Measurements from ENCODE around the gene MVP.
A peak's percentile ranks its signal among the peaks of the same experiment; 100 is the strongest.

MVP gene

DNA sequence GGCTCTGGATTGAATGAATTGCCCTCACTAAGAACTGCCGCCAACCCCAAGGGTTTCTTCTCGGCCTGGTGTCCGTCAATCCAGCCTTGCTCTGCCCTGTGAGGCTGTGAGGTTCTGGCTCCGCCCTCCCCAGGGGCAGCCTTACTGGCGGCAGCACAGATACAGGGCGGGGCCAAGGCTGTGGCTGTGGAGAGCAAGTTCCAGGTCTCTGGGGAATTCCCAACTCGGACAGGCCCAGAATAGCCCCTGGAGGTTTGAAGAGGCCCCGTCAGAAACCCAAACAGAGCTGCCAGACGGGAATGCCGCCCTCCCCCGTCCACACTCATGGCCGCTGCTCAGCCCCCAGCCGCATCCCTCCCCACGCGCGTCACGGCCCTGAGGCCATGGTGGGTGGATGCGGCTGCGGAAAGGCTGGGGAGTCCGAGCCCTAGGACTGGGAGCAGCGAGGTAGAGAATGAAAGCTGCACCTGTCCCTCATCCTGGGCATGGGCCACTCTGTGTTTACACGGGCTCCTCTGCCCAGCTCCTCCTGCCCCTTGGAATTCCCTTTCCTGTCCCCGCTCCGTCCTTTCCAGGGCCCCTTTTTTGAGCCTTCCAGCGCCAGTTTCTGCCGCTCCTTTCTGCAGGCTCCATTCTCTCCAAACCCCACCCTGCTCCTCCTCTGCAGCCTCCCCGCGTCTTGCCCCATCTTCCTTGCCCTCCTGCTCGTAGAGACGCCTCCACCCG is 8.9 kb upstream of the MVP start:
- Histone ChIP-seq H3K27me3 (ENCODE audit: control insufficient read depth, insufficient read depth, low read length) (no peaks in the 10 kb centered on the region), H3K9ac (ENCODE audit: low read depth, low read length) (no peak overlapping the region), H3K36me3 (ENCODE audit: control insufficient read depth, insufficient read depth, low read length) (peaks cover 24% of the 10 kb centered on the region), H3K27ac (ENCODE audit: low read depth, low read length) (peak overlapping the region; percentile 93), H3K9me3 (ENCODE audit: control insufficient read depth, insufficient read depth, low read length) (no peaks in the 10 kb centered on the region), H3K4me3 (ENCODE audit: low read depth, low read length) (peak overlapping the region; percentile 77), H3K4me1 (ENCODE audit: control insufficient read depth, insufficient read depth, low read length) (peaks cover 47% of the 10 kb centered on the region)

DNA sequence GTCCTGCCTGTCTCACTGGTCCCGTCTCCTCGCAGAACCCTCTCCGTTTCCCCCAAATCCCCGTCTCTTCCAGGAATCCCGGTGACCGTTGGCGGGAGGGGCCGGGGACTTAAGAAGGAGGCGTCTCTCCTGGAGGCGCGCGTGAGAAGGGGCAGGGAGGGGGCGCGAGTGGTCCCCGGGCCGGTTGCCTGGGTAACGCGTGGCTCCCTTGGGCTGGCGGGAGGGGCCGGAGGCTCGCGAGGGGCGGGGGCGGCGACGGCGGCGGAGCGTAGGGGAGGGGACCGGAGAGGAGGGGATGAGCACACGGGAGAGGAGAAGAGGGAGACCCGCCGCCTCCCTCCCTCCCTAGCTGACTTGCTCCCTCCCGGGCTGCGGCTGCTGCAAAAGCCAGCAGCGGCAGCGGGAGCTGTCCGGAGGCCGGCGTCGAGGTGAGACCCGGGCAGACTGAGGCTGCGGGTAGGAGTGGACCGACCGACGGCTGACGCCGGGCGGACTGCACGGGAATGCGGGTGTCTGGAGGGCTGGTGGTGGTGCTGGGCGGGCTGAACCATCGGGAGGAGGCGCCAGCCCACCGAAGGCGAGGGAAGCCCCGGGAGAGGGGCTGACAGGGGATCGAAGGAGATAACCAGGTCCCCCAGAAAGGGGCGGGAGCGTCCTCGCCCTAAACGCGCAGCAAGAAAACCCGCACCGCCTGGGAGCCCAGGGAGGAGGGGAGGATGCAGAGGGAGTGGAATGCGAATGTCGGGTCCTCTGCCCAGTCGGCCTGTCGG is 8.2 kb upstream of the MVP start, which contains the start of gene PRRT2:
TSS of gene PRRT2 (plus strand) at position 298 of the 770 bp plus-strand sequence. CDS start 862 bp downstream, outside the sequence.
- Histone ChIP-seq H3K9ac (ENCODE audit: low read depth, low read length) (no peak within 1 kb of the TSS), H3K9me3 (ENCODE audit: control insufficient read depth, insufficient read depth, low read length) (no peaks in the 10 kb centered on the region), H3K36me3 (ENCODE audit: control insufficient read depth, insufficient read depth, low read length) (peaks cover 24% of the 10 kb centered on the region), H3K27me3 (ENCODE audit: control insufficient read depth, insufficient read depth, low read length) (no peaks in the 10 kb centered on the region), H3K27ac (ENCODE audit: low read depth, low read length) (peak within 1 kb of the TSS; percentile 93), H3K4me3 (ENCODE audit: low read depth, low read length) (peak within 1 kb of the TSS; percentile 77), H3K4me1 (ENCODE audit: control insufficient read depth, insufficient read depth, low read length) (peaks cover 47% of the 10 kb centered on the region)

DNA sequence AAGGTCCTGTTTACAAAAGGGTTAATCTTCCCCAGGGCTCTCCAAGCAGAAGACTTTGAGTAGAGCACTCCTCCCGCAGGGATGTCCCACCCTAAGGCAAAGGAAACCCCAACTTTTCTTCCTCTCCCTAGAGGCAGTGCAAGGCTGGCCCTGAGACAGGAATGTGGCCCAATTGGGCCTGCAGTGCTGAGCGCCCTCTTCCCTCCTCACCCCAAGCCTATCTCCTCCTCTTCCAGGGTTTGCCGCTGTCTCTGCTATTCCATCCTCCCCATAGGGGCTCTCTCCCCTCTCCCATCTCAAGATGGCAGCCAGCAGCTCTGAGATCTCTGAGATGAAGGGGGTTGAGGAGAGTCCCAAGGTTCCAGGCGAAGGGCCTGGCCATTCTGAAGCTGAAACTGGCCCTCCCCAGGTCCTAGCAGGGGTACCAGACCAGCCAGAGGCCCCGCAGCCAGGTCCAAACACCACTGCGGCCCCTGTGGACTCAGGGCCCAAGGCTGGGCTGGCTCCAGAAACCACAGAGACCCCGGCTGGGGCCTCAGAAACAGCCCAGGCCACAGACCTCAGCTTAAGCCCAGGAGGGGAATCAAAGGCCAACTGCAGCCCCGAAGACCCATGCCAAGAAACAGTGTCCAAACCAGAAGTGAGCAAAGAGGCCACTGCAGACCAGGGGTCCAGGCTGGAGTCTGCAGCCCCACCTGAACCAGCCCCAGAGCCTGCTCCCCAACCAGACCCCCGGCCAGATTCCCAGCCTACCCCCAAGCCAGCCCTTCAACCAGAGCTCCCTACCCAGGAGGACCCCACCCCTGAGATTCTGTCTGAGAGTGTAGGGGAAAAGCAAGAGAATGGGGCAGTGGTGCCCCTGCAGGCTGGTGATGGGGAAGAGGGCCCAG is 7.3 kb upstream of the MVP start:
- Histone ChIP-seq H3K4me1 (ENCODE audit: control insufficient read depth, insufficient read depth, low read length) (peaks cover 47% of the 10 kb centered on the region), H3K36me3 (ENCODE audit: control insufficient read depth, insufficient read depth, low read length) (peaks cover 26% of the 10 kb centered on the region), H3K27me3 (ENCODE audit: control insufficient read depth, insufficient read depth, low read length) (no peaks in the 10 kb centered on the region), H3K9me3 (ENCODE audit: control insufficient read depth, insufficient read depth, low read length) (no peaks in the 10 kb centered on the region), H3K4me3 (ENCODE audit: low read depth, low read length) (peak overlapping the region; percentile 77), H3K9ac (ENCODE audit: low read depth, low read length) (no peak overlapping the region), H3K27ac (ENCODE audit: low read depth, low read length) (peak overlapping the region; percentile 1)

DNA sequence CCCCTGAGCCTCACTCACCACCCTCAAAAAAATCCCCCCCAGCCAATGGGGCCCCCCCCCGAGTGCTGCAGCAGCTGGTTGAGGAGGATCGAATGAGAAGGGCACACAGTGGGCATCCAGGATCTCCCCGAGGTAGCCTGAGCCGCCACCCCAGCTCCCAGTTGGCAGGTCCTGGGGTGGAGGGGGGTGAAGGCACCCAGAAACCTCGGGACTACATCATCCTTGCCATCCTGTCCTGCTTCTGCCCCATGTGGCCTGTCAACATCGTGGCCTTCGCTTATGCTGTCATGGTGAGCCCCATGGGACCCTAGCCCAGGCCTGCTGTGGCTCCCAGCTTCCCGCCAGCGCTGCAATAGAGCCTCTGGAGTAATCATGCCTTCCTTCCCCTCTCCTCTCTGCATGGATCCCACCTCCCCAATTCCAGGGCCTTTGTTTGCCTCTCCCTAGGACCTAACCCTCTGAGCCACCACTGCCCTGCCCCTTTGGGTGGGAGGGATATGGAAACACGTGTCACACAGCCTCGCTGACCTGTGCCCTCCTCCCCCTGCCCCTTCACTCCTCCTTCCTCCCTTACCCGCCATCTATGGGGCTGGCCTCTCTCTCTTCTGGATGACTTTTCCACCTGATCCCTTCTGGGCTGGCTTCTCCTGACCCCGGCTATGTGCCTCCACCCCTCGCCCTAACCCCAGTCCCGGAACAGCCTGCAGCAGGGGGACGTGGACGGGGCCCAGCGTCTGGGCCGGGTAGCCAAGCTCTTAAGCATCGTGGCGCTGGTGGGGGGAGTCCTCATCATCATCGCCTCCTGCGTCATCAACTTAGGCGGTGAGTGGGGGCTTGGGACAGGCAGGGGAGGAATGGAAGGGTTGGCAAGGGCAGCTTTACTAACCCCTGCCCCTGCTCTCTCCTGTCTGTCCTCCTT is 6.4 kb upstream of the MVP start:
- peak overlapping the region; percentile 89; the same call in 1 of the 2 replicates for H3K4me3 ChIP-seq (ENCODE audit: low read depth, low read length)
- peaks cover 26% of the 10 kb centered on the region for H3K36me3 ChIP-seq (ENCODE audit: control insufficient read depth, insufficient read depth, low read length)
- no peaks in the 10 kb centered on the region for H3K27me3 ChIP-seq (ENCODE audit: control insufficient read depth, insufficient read depth, low read length)
- H3K9ac ChIP-seq (ENCODE audit: low read depth, low read length), result no peak overlapping the region
- H3K27ac ChIP-seq (ENCODE audit: low read depth, low read length), result peak overlapping the region; percentile 65
- peaks cover 39% of the 10 kb centered on the region for H3K4me1 ChIP-seq (ENCODE audit: control insufficient read depth, insufficient read depth, low read length)
- no peaks in the 10 kb centered on the region for H3K9me3 ChIP-seq (ENCODE audit: control insufficient read depth, insufficient read depth, low read length)

DNA sequence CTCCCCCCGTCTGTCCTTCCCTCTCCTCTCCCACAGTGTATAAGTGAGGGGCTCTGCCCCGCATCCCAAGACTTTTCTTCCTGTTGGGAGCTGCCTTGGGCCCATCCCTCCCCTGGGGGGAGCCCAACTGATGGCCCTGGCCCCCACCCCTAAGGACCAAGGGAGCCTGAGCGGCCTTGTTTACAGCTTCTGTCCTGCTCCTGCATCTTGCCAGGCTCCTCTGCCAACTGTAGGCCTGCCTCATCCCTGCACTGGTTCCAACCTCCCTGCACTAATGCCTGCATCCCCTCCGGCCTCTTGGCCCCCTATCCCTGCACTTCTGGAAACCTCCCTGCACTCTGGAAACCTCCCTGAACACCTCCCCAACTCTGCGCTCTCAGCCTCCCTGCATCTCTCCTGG is 5.7 kb upstream of the MVP start:
- H3K4me1 ChIP-seq (ENCODE audit: control insufficient read depth, insufficient read depth, low read length), result peaks cover 36% of the 10 kb centered on the region
- H3K27ac ChIP-seq (ENCODE audit: low read depth, low read length), result peak overlapping the region; percentile 65
- H3K4me3 ChIP-seq (ENCODE audit: low read depth, low read length), result peak overlapping the region; percentile 89; the same call in 1 of the 2 replicates

DNA sequence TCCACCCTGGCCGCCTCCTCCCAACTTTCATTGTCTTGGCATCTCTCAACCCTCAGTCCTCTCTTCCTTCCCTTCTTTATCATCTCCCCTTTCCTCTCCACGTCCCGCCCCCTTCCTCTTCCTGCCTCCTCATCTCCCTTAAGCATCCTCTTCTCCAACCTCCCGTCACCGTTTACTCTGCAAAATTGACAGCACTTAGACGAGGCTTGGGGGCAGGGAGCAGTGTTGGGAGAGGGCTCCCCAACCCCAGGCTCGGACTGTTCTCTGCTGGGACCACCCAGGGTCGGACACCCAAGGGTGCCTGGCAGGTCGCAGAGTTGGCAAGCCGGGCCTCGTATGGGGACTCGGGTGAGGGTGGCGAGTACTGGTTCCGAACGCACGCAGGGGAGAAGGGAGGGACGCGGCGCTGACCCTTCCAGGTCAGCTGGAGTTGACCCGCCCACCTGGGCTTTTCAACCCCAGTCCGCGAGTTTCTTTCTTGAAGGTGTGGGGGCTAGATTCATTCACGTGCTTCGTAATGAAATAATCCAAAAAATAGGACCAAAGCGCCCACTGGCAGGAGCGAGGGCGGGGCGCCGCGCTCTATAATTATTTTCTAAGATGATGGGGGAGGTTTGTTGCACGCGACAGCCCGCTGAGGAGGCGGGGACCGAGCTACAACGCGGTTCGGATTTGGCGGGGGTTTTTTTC is 5.1 kb upstream of the MVP start:
- peaks cover 31% of the 10 kb centered on the region for H3K4me1 ChIP-seq (ENCODE audit: control insufficient read depth, insufficient read depth, low read length)
- H3K27ac ChIP-seq (ENCODE audit: low read depth, low read length), result peak overlapping the region; percentile 92
- peak overlapping the region; percentile 89 for H3K4me3 ChIP-seq (ENCODE audit: low read depth, low read length)
- H3K9ac ChIP-seq (ENCODE audit: low read depth, low read length), result no peak overlapping the region
- H3K36me3 ChIP-seq (ENCODE audit: control insufficient read depth, insufficient read depth, low read length), result peaks cover 27% of the 10 kb centered on the region
- no peaks in the 10 kb centered on the region for H3K9me3 ChIP-seq (ENCODE audit: control insufficient read depth, insufficient read depth, low read length)
- no peaks in the 10 kb centered on the region for H3K27me3 ChIP-seq (ENCODE audit: control insufficient read depth, insufficient read depth, low read length)

More for the DNA sequence above, 5.7 kb upstream of the MVP start:
- Histone ChIP-seq H3K9me3 (ENCODE audit: control insufficient read depth, insufficient read depth, low read length) (no peaks in the 10 kb centered on the region), H3K36me3 (ENCODE audit: control insufficient read depth, insufficient read depth, low read length) (peaks cover 27% of the 10 kb centered on the region), H3K27me3 (ENCODE audit: control insufficient read depth, insufficient read depth, low read length) (no peaks in the 10 kb centered on the region), H3K9ac (ENCODE audit: low read depth, low read length) (no peak overlapping the region)

DNA sequence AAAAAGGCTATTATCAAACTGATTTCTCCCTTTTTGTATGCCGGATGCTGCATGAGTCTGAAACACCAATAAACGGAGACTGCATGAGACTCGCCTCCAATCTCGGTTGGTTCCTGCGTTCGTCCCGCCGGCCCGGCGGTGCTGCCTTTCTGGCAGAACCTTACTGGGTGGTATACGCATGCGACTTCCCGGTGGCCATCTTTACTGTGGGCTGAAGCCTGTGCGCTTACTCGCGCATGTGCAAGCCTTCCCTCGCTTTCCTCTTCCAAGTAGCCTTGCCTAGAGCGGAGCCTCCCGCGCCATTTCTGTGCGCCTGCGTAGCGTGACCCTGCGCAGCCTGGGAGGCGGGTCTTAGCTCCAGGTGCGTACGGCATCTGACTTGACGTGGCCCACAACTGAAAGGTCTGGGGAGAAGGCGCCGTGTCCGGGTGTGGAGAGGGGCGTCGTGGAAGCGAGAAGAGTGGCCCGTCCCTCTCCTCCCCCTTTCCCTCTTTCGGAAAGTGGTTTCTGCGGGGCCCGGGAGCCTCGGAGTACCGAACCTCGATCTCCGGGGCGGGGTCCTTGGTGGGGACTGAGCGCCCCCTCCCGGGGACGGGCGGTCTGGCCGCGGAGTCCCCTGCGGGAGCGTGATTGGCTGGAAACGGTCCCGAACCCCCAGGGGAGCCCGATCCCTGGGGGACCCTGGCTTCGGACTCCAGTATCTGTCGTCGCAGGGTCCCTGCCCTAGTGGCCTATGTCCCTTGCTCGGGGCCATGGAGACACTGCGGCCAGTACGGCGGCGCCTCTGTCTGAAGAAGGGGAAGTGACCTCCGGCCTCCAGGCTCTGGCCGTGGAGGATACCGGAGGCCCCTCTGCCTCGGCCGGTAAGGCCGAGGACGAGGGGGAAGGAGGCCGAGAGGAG is 4.2 kb upstream of the MVP start, which contains the start of gene PAGR1:
TSS of gene PAGR1 (plus strand) at position 360 of the 901 bp plus-strand sequence. CDS start at position 734, 374 bp downstream.
- H3K4me3 ChIP-seq (ENCODE audit: low read depth, low read length), result peak within 1 kb of the TSS; percentile 89
- peaks cover 32% of the 10 kb centered on the region for H3K36me3 ChIP-seq (ENCODE audit: control insufficient read depth, insufficient read depth, low read length)
- peak within 1 kb of the TSS; percentile 78 for H3K9ac ChIP-seq (ENCODE audit: low read depth, low read length)
- H3K27ac ChIP-seq (ENCODE audit: low read depth, low read length), result peak within 1 kb of the TSS; percentile 92
- peaks cover 22% of the 10 kb centered on the region for H3K4me1 ChIP-seq (ENCODE audit: control insufficient read depth, insufficient read depth, low read length)
- H3K9me3 ChIP-seq (ENCODE audit: control insufficient read depth, insufficient read depth, low read length), result no peaks in the 10 kb centered on the region
- no peaks in the 10 kb centered on the region for H3K27me3 ChIP-seq (ENCODE audit: control insufficient read depth, insufficient read depth, low read length)

DNA sequence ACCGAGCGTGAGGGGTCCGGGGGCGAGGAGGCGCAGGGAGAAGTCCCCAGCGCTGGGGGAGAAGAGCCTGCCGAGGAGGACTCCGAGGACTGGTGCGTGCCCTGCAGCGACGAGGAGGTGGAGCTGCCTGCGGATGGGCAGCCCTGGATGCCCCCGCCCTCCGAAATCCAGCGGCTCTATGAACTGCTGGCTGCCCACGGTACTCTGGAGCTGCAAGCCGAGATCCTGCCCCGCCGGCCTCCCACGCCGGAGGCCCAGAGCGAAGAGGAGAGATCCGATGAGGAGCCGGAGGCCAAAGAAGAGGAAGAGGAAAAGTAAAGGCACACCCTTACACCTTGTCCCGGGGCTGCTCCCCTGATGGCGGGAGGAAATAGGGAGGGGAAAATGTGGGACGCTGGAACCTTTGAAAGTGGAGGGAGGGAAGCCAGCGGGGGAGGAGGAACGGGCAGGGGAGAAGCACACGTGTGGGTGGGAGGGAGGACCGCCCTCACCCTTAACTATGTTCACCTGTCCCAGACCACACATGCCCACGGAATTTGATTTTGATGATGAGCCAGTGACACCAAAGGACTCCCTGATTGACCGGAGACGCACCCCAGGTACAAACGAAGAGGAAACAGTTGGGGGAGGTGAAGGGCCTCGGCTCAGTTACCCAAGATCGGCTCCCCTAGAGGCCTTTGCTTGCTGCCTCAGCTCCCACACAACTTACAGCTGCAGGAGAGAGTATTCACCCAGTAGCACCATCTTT is 3.4 kb upstream of the MVP start:
- Histone ChIP-seq H3K4me1 (ENCODE audit: control insufficient read depth, insufficient read depth, low read length) (peaks cover 22% of the 10 kb centered on the region), H3K27ac (ENCODE audit: low read depth, low read length) (peak overlapping the region; percentile 92), H3K4me3 (ENCODE audit: low read depth, low read length) (peak overlapping the region; percentile 89), H3K9me3 (ENCODE audit: control insufficient read depth, insufficient read depth, low read length) (no peaks in the 10 kb centered on the region), H3K36me3 (ENCODE audit: control insufficient read depth, insufficient read depth, low read length) (peaks cover 33% of the 10 kb centered on the region), H3K9ac (ENCODE audit: low read depth, low read length) (peak overlapping the region; percentile 78), H3K27me3 (ENCODE audit: control insufficient read depth, insufficient read depth, low read length) (no peaks in the 10 kb centered on the region)
